Chondrocyte (in vitro differentiated cells): Measurements from ENCODE around the gene HSFX4. TPM values are rescaled to one million over a fixed set of nuclear protein-coding genes. Genes with fewer than 3 reads are reported as not detected.
"Not testable (repeated sequence)": the region's sequence is repeated elsewhere in the genome, so short reads cannot be mapped to it uniquely, and the experiment has no call there.

Experiments used
- DNase-seq: peaks from one replicate; pipeline ENCODE4 v3.0.0; 2021; ENCODE audit warnings: mixed read lengths, low spot score
- H3K27ac Mint-ChIP-seq: one replicate; pipeline ENCODE4 v1.8.0; 2021; ENCODE audit warnings: mild to moderate bottlenecking, moderate library complexity, mixed read lengths; ENCODE audit not compliant: unreplicated experiment
- H3K27me3 Mint-ChIP-seq: 2 replicates; pipeline ENCODE4 v1.8.0; 2021; ENCODE audit warnings: low read depth, mixed read lengths
- H3K36me3 Mint-ChIP-seq: 2 replicates; pipeline ENCODE4 v1.8.0; 2021; ENCODE audit warnings: low read depth, mixed read lengths
- H3K4me1 Mint-ChIP-seq: 2 replicates; pipeline ENCODE4 v1.8.0; 2021; ENCODE audit warnings: low read depth, mild to moderate bottlenecking, mixed read lengths
- H3K4me3 Mint-ChIP-seq: one replicate; pipeline ENCODE4 v1.8.0; 2021; ENCODE audit warnings: mild to moderate bottlenecking, moderate library complexity, mixed read lengths; ENCODE audit not compliant: unreplicated experiment
- H3K9me3 Mint-ChIP-seq: 2 replicates; pipeline ENCODE4 v1.8.0; 2021; ENCODE audit warnings: low read depth, mixed read lengths
- total RNA-seq: library from RNA; stranded (reverse); gene quantifications from 3 replicates; pipeline ENCODE4 v1.2.1, GENCODE V29; 2021
- TF ChIP-seq, protein P1 (sequence below): fragments of 200-600 bp; sonication (generic); IDR thresholded peaks from 2 replicates; pipeline ENCODE4 v1.5.0; 2021; ENCODE audit warnings: antibody characterized with exemption, mild to moderate bottlenecking, moderate library complexity

HSFX4 gene
- total RNA-seq, 1 donor from 2014 or later = not detected

DNA sequence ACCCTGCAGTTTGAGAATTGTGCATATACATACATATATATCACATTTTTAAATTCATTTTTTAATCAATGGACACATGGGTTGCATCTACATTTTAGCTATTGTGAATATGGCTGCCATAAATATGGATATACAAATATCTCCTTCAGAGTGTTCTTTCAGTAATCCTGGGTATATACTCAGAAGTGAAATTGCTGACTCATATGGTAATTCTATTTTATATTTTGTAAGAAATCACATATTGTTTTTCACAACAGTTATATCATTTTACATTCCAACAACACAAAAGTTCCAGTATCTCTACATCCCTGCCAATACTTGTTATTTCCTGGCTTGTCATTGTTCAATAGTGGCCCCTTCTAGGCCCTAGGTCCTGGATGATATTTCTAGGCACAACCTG is 20.6 kb upstream of the HSFX4 start:
- H3K27me3 Mint-ChIP-seq = peaks cover 3% of the 10 kb centered on the region

DNA sequence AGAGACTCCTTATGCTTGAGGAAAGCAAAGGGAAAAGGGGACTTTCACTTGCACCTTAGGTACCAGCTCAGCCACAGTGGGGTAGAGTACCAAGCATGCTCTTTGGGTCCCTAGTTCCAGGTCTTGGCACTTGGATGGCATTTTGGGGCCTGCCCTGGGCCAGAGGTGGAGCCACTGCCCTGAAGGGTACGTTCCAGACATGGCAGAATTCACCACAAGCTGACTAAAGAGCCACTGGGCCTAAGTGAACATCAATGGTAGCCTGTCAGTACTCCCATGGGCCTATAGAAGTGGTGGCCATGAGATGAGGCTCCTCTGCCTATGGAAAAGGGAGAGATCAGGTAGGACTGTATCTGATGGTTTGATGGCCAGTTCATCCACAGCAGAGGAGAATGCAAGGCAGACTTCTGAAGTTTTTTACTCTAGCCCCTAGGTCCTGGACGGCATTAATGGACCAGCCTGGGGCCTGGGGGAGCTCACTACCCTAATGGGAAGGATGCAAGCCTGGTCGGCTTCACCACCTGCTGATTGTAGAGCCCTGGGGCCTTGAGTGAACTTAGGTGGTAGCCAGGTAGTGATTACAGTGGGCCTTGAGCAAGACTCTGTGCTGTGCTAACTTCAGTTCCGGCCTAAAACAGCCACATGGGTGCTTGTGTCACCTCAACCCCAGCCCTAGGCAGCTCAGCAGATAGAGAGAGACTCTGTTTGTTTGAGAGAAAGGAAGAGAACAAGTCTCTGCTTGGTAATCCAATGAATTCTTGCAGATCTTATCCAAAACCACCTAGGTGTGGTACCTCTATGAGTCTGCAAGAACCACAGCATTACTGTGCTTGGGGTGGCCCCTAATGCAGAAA is 19.8 kb upstream of the HSFX4 start:
- H3K4me3 Mint-ChIP-seq = no peak overlapping the region
- TF ChIP-seq, protein P1, sequence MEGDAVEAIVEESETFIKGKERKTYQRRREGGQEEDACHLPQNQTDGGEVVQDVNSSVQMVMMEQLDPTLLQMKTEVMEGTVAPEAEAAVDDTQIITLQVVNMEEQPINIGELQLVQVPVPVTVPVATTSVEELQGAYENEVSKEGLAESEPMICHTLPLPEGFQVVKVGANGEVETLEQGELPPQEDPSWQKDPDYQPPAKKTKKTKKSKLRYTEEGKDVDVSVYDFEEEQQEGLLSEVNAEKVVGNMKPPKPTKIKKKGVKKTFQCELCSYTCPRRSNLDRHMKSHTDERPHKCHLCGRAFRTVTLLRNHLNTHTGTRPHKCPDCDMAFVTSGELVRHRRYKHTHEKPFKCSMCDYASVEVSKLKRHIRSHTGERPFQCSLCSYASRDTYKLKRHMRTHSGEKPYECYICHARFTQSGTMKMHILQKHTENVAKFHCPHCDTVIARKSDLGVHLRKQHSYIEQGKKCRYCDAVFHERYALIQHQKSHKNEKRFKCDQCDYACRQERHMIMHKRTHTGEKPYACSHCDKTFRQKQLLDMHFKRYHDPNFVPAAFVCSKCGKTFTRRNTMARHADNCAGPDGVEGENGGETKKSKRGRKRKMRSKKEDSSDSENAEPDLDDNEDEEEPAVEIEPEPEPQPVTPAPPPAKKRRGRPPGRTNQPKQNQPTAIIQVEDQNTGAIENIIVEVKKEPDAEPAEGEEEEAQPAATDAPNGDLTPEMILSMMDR = no peak
- peaks cover under 1% of the 10 kb centered on the region for H3K4me1 Mint-ChIP-seq
- H3K36me3 Mint-ChIP-seq = no peaks in the 10 kb centered on the region
- no peak for DNase-seq
- no peak overlapping the region for H3K27ac Mint-ChIP-seq
- peaks cover 17% of the 10 kb centered on the region for H3K9me3 Mint-ChIP-seq
- peaks cover 3% of the 10 kb centered on the region for H3K27me3 Mint-ChIP-seq

More for the DNA sequence above, 20.6 kb upstream of the HSFX4 start:
- H3K4me1 Mint-ChIP-seq = peaks cover 8% of the 10 kb centered on the region
- TF ChIP-seq, protein P1 = no peak
- DNase-seq = no peak
- H3K36me3 Mint-ChIP-seq = no peaks in the 10 kb centered on the region
- H3K9me3 Mint-ChIP-seq = peaks cover 11% of the 10 kb centered on the region
- no peak overlapping the region for H3K27ac Mint-ChIP-seq
- no peak overlapping the region for H3K4me3 Mint-ChIP-seq

DNA sequence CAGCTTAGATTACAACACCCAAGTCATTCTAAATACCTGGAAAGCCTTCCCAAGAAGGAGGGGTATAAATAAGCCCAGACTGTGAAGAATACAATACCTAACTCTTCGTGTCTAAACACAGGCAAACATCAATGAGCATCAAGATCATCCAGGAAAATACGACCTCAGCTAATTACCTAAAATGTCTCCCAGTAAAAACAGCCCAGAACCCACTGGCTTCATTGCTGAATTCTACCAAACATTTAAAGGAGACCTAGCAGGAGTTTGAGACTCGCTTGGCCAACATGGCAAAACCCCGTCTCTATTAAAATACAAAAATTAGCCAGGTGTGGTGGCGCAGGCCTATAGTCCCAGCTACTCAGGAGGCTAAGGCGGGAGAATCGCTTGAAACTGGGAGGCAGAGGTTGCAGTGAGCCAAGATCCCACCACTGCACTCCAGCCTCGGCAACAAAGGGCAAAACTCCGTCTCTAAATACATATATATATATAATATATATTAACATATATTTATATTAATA is 19.1 kb upstream of the HSFX4 start:
- Mint-ChIP-seq H3K27me3 (peaks cover 3% of the 10 kb centered on the region), H3K4me1 (no peaks in the 10 kb centered on the region), H3K27ac (no peak overlapping the region), H3K36me3 (no peaks in the 10 kb centered on the region), H3K9me3 (peaks cover 17% of the 10 kb centered on the region), H3K4me3 (no peak overlapping the region)
- TF ChIP-seq, protein P1 = no peak
- DNase-seq = no peak

DNA sequence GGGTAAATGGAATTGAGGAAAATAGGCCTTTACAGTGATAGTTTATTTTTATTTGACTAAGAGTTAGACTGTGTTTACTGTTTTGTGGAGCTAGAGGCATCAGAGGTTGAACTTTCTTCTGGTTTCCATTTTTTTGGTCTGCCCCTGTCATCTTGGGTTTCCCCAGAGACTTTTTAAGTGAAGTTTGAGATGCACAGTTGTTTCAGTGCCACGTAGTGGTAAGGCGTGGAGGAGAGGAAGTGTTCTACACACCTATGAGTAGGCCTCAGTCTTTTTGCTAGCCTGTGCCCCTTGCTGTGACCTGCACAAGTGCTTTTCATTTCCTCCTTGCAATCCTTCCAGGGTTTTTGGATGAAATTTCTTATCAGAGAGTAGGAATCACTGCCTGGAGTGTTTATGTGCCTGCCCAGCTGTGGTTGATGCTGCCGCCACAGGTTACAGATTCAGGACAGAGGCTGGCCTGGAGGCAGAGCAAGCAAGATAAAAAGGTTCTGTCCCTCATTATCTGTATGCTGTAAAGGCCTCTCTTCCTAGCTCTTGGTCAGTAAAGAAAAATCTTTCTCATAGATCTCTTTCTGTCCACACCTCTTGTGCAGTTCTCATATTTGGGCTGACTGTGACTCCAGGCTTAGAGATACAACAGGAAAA is 12.5 kb upstream of the HSFX4 start:
- TF ChIP-seq, protein P1 = no peak
- DNase-seq = no peak
- peaks cover 17% of the 10 kb centered on the region for H3K9me3 Mint-ChIP-seq
- no peaks in the 10 kb centered on the region for H3K36me3 Mint-ChIP-seq
- no peak overlapping the region for H3K4me3 Mint-ChIP-seq
- no peaks in the 10 kb centered on the region for H3K4me1 Mint-ChIP-seq
- H3K27ac Mint-ChIP-seq = no peak overlapping the region
- H3K27me3 Mint-ChIP-seq = peaks cover 3% of the 10 kb centered on the region

DNA sequence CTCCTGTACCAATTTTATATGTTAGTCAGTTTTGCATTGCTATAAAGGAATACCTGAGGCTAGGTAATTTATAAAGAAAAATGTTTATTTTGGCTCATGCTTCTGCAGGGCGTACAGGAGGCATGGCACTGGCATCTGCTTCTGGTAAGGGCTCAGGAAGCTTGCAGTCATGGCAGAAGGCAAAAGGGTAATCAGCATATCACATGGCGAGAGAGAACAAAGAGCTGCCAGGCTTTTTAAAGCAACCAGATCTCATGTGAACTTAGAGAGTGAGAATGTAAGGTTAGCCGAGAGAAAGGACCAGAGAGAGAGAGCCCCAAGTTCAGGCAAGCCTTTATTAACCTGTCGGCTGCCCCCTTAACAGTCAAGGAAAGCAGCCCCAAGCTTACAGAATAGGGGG is 5.5 kb upstream of the HSFX4 start:
- H3K9me3 Mint-ChIP-seq, DNase-seq, H3K27me3 Mint-ChIP-seq, H3K27ac Mint-ChIP-seq, H3K4me3 Mint-ChIP-seq, H3K36me3 Mint-ChIP-seq, H3K4me1 Mint-ChIP-seq: not testable (repeated sequence)

DNA sequence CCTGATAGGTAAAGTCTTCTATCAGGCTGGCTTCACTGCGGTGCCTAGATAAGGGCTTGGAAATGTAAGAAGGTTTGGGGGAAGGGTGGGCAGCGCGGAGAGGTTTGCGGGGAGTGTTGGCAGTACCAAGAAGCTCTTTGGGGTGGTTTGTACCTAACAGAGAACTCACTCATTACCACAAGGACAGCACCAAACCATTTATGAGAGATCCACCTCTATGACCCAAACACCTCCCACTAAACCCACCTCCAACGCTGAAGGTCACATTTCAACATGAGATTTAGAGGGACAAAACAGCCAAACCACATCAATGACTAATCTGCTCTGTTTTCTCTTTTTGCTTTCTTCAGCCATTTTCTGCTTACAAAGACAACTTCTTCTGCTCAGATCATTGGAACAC is 4.9 kb upstream of the HSFX4 start:
- not testable (repeated sequence) for DNase-seq, H3K27me3 Mint-ChIP-seq, H3K36me3 Mint-ChIP-seq, H3K4me3 Mint-ChIP-seq, H3K27ac Mint-ChIP-seq, H3K4me1 Mint-ChIP-seq, H3K9me3 Mint-ChIP-seq

DNA sequence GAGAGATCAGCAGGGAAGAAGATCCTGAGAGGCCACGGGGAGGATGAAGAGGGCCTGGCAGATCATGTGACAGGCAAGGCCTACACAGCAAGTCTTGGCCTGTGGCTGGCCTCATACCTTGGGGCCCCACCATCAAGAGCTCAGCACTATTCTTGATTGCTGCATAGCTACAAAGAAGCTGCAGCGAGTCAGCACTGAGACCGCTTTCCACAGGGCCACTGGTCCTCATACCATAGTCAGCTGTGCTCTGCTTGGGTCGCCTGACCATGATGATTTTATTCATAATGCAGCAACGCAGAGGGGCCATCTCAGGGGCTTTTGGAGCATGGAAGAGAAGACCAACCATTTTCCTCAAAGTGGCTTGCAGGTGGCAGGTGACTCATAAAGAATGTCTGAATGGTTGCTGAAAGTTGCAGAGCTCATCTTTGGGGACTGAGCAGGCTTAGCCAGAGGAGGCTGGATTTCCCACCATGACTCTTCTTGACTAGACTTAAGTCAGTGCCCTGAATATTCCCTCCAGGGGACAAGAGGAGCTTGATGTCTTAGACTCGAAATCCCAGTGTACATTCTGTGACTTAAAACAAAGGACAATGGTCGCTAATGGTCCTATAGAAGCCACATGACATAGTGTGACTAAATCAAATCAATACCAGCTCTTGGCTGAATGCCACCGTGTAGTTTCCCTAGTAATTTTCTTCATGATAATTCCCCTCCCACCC is 2.0 kb upstream of the HSFX4 start:
- not testable (repeated sequence) for DNase-seq, H3K27ac Mint-ChIP-seq, H3K36me3 Mint-ChIP-seq, H3K4me1 Mint-ChIP-seq, H3K27me3 Mint-ChIP-seq, H3K9me3 Mint-ChIP-seq, H3K4me3 Mint-ChIP-seq

DNA sequence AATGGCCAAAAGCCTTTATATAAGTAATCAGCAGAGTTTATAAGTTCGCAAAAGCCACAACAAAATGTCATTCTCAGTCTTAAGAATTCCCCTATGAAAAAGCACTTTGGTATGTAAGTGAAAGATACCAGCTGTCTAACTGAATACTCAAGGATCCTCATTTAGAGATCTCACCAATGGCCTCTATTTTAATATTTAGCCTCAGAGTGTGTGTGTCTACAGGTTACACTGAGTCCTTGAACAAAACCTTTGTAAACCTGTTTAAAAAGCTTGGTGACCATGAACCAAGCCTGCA is 1.5 kb upstream of the HSFX4 start:
- H3K27me3 Mint-ChIP-seq, H3K36me3 Mint-ChIP-seq, H3K9me3 Mint-ChIP-seq, H3K27ac Mint-ChIP-seq, H3K4me1 Mint-ChIP-seq, H3K4me3 Mint-ChIP-seq, DNase-seq: not testable (repeated sequence)
